Measurements from ENCODE around the gene GALNT18. TPM values are rescaled to one million over a fixed set of nuclear protein-coding genes. Genes with fewer than 3 reads are reported as not detected.

GALNT18 gene
- total RNA-seq, 6 experiments from 2014 or later = 3.7 to 11.4 (median 7.8) TPM

DNA sequence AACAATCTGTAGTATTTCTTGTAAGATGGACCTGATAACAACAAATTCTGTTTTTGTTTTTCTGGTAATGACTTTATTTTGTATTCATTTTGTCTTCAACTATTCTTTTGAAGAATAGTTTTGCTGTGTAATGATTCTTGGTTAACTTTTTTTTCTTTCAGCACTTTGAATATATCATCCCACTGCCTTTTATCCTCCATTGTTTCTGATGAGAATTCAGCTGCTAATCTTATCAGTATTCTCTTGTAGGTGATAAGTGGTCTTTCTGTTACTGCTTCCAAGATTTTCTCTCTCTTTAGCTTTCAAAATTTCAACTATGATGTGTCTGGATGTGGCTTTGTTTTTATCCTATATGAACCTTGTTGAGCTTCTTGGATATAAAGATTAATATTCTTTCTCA lies 21.5 kb downstream of the GALNT18 start:
- DNase-seq = no peak
- Histone ChIP-seq H3K4me3 (no peak overlapping the region), H3K4me1 (no peaks in the 10 kb centered on the region), H3K27me3 (no peaks in the 10 kb centered on the region), H3K9me3 (no peaks in the 10 kb centered on the region), H3K27ac (no peak overlapping the region), H3K36me3 (no peaks in the 10 kb centered on the region)
- intact Hi-C loops (cut with DNase I) = no loop called here
- no peak for ATAC-seq
- TF ChIP-seq, protein P1, sequence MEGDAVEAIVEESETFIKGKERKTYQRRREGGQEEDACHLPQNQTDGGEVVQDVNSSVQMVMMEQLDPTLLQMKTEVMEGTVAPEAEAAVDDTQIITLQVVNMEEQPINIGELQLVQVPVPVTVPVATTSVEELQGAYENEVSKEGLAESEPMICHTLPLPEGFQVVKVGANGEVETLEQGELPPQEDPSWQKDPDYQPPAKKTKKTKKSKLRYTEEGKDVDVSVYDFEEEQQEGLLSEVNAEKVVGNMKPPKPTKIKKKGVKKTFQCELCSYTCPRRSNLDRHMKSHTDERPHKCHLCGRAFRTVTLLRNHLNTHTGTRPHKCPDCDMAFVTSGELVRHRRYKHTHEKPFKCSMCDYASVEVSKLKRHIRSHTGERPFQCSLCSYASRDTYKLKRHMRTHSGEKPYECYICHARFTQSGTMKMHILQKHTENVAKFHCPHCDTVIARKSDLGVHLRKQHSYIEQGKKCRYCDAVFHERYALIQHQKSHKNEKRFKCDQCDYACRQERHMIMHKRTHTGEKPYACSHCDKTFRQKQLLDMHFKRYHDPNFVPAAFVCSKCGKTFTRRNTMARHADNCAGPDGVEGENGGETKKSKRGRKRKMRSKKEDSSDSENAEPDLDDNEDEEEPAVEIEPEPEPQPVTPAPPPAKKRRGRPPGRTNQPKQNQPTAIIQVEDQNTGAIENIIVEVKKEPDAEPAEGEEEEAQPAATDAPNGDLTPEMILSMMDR (IDR thresholded peaks at IDR 0.05) = no peak
- TF ChIP-seq POLR2A (IDR thresholded peaks at IDR 0.05) = no peak

DNA sequence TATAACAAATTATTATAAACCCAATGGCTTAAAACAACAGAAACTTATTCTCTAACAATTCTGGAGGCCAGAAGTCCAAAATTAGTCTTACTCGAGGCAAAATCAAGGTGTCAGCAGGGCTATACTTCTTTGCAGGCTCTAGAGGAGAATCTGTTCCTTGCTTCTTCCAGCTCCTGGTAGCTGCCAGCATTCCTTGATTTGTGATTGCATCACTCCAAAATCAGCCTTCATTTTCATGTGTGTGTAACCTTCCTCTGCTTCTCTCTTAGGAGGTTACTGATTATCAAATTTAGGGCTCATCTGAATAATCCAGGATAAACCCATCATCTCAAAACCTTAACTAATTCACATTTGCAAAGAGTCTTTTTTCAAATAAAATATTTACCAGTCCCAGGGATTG lies 23.6 kb downstream of the GALNT18 start:
- H3K27me3 ChIP-seq = no peaks in the 10 kb centered on the region
- intact Hi-C loops (cut with DNase I) = no loop called here
- H3K9me3 ChIP-seq = no peaks in the 10 kb centered on the region
- H3K4me3 ChIP-seq = no peak overlapping the region
- H3K4me1 ChIP-seq = no peaks in the 10 kb centered on the region
- 100% methylated on average over 1 of the region's 1 CpG for WGBS (ENCODE audit: insufficient coverage, low coverage, low lambda C conversion rate, missing lambda C conversion rate)
- no peak for TF ChIP-seq POLR2A (IDR thresholded peaks at IDR 0.05)
- TF ChIP-seq, protein P1 (IDR thresholded peaks at IDR 0.05) = no peak
- DNase-seq (no peak), ATAC-seq (no peak)
- no peaks in the 10 kb centered on the region for H3K36me3 ChIP-seq
- no peak overlapping the region for H3K27ac ChIP-seq

DNA sequence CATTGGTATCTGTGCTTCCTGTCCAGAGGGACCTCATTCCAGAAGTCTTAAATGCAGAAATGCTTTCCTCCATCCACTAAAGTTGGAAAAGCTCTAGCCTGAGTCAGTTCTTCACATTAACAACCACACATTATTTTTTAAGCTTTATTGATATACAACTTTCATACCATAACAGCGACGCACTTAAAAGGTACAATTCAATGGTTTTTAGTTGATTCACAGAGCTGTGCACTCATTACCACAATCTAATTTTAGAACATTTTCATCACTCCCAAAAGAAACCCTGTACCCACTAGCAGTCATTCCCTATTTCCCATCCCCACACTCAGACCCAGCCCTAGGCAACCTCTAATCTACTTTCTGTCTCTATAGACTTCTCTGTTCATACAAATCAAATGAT lies 27.6 kb downstream of the GALNT18 start:
- no peak overlapping the region for H3K4me3 ChIP-seq
- 94% methylated on average over 2 of the region's 2 CpGs for WGBS (ENCODE audit: insufficient coverage, low coverage, low lambda C conversion rate, missing lambda C conversion rate)
- intact Hi-C loops (cut with DNase I) = no loop called here
- no peak for ATAC-seq
- H3K27me3 ChIP-seq = no peaks in the 10 kb centered on the region
- H3K4me1 ChIP-seq = no peaks in the 10 kb centered on the region
- no peaks in the 10 kb centered on the region for H3K9me3 ChIP-seq
- H3K27ac ChIP-seq = no peak overlapping the region
- H3K36me3 ChIP-seq = no peaks in the 10 kb centered on the region
- DNase-seq = no peak
- TF ChIP-seq, protein P1 (IDR thresholded peaks at IDR 0.05) = no peak
- no peak for TF ChIP-seq POLR2A (IDR thresholded peaks at IDR 0.05)

DNA sequence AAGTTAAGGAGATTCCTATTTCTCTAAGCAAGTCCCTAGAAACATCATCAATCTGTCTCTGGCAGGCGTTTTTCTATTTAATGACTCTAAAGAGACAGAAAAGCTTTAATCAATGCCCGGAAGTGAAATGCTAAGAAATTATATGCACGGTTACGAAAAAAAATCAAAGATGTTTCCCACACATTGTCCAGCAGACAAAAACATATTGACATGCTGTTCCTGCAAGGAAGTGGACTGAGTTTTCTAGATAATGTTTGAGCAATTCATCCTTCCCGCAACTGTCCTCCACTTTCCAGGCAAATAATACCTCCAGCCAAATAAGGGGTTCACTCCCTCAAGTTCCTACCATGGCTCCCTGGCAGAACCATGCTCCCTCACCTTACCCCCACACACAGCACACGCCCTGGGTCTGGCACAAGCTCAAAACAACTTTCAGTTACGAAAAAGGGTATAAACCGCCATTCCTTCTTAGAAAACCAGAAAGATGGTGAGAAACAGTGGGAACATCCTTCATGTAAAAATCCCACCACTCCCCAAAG lies 29.6 kb downstream of the GALNT18 start:
- 70% methylated on average over 8 of the region's 8 CpGs for WGBS (ENCODE audit: insufficient coverage, low coverage, low lambda C conversion rate, missing lambda C conversion rate)
- TF ChIP-seq POLR2A (IDR thresholded peaks at IDR 0.05) = no peak
- TF ChIP-seq, protein P1 (IDR thresholded peaks at IDR 0.05) = no peak
- no peaks in the 10 kb centered on the region for H3K4me1 ChIP-seq
- H3K4me3 ChIP-seq = no peak overlapping the region
- H3K36me3 ChIP-seq = no peaks in the 10 kb centered on the region
- no peak overlapping the region for H3K27ac ChIP-seq
- no peak for DNase-seq
- no peaks in the 10 kb centered on the region for H3K27me3 ChIP-seq
- ATAC-seq = peak; percentile 23 to 57 (median 40)
- H3K9me3 ChIP-seq = no peaks in the 10 kb centered on the region
- intact Hi-C loops (cut with DNase I) = no loop called here

DNA sequence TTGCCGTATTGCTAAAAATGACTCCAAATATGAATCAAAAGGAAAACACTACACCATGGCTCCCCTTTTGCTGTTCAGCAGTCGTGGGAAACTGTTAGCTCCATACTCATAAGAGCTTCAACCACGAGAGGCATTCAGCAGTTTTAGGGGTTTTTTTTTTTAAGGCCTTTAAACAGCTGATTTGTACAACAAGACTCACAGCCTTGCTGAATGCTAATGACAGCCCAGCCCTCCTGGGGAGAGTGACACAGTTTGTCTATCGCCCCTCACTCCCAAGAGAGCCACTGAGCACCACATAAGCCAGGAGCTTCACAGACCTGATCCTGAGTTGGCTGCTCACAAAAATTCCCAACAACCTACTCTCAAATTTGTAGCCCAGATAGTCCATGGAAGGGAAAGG lies 32.4 kb downstream of the GALNT18 start:
- Histone ChIP-seq H3K36me3 (no peaks in the 10 kb centered on the region), H3K4me1 (no peaks in the 10 kb centered on the region), H3K9me3 (no peaks in the 10 kb centered on the region), H3K27ac (no peak overlapping the region), H3K4me3 (no peak overlapping the region), H3K27me3 (no peaks in the 10 kb centered on the region)
- 64% methylated on average over 4 of the region's 4 CpGs for WGBS (ENCODE audit: insufficient coverage, low coverage, low lambda C conversion rate, missing lambda C conversion rate)
- ATAC-seq (no peak), DNase-seq (no peak)
- TF ChIP-seq, protein P1 (IDR thresholded peaks at IDR 0.05) = no peak
- no peak for TF ChIP-seq POLR2A (IDR thresholded peaks at IDR 0.05)
- intact Hi-C loops (cut with DNase I) = no loop called here

Data from right lobe of liver (tissue), 6 donors.